GM21737 (cell line): ENCODE data around the gene TRIM24.
"Not testable (repeated sequence)": the region's sequence is repeated elsewhere in the genome, so short reads cannot be mapped to it uniquely, and the experiment has no call there.

Experiments used
- ATAC-seq: cut with Tn5 transposase; IDR thresholded peaks from one replicate; pipeline ENCODE4 v1.9.1; 2021; ENCODE audit warnings: mild to moderate bottlenecking, moderate library complexity; ENCODE audit not compliant: unreplicated experiment

The TRIM24 gene

GRCh38 chr7:138460176-138460648 lies at the start of gene TRIM24:
Gene TRIM24 (plus strand): TSS chr7:138460259. CDS start chr7:138460549, 290 bp downstream.
- ATAC-seq = peak; percentile 74

DNA sequence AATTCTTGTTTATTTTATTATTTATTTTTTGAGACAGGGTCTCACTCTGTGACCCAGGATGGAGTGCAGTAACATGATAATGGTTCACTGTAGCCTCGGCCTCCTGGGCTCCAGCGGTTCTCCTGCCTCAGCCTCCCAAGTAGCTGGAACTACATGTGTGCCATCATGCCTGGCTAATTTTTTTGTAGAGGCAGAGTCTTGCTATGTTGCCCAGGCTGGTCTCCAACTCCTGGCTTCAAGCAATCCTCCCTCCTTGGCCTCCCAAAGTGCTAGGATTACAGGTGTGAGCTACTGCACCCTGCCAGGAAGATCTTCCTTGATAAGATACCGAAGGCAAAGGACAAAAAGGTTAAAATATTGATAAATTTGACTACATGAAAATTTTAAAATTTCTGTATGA lies 48.0 kb upstream of the TRIM24 start:
- ATAC-seq = not testable (repeated sequence)

GRCh38 chr7:138412921-138413320 lies 47.1 kb upstream of the TRIM24 start:
- not testable (repeated sequence) for ATAC-seq

GRCh38 chr7:138417078-138417700 lies 42.9 kb upstream of the TRIM24 start:
- no peak for ATAC-seq

- ATAC-seq = no peak
Observed at GRCh38 chr7:138417764-138418163, 42.3 kb upstream of the TRIM24 start.

DNA sequence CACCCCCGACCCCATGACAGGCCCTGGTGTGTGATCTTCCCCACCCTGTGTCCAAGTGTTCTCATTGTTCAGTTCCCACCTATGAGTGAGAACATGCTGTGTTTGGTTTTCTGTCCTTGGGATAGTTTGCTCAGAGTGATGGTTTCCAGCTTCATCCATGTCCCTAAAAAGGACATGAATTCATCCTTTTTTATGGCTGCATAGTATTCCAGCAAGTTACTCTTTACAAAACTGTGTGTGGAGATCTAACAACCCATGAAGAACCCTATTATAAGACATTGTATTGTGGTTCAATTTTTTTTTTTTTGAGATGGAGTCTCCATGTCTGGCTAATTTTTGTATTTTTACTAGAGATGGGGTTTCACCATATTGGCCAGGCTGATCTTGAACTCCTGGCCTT lies 41.7 kb upstream of the TRIM24 start:
- ATAC-seq = not testable (repeated sequence)

DNA sequence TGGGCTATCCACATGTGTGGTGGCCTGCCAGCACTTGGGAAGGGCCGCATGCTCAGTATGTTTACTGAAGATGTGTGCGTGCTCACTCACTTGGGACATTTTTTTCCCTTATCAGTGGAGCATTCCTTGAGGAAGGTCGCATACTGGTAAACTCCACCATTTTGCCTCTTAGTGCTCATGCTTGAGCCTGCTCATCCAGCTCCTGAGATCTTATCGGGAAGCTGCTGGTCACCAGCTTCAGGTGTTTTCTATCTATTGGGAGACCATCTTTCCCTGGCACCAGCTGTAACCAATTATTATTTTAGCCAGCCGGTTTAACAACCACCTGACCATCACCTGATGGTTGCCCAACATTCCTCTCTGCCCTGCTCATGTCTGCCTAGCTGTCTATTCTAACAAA lies 35.0 kb upstream of the TRIM24 start:
- no peak for ATAC-seq

- no peak for ATAC-seq
Observed at GRCh38 chr7:138429577-138430250, 30.3 kb upstream of the TRIM24 start.

- ATAC-seq = no peak
Observed at GRCh38 chr7:138431517-138431916, 28.5 kb upstream of the TRIM24 start.

DNA sequence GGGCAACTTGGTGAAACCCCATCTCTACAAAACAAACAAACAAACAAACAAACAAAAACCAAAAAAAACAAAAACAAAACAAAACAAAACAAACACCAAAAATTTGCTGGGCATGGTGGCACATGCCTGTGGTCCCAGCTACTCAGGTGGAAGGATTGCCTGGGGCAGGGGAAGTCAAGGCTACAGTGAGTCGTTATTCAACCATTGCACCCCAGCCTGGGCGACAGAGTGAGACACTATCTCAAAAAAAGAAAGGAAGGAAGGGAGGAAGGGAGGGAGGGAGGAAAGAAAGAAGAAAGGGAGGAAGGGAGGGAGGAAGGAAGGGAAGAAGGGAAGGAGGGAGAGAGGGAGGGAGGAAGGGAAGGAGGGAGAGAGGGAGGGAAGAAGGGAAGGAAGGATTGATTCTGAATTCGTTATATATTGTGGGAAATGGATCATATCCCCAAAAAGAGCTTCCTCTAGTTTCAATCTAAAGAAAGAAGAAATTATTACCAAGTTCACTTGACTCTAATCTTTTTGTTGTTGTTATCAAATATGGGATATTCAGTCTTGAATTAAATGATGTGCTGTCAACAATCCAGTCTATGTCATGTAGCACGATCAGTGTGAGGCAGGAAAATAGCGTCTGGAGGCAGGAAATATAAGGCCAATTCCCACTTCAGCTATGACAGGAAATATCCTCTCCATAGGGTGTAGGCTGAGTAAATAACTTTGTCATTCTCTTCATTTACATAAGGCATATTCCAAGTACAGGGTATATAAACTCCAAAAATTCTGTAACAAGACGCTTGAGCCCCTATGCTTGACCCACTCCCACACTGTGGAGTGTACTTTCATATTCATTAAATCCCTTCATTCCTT lies 26.2 kb upstream of the TRIM24 start:
- ATAC-seq = no peak

DNA sequence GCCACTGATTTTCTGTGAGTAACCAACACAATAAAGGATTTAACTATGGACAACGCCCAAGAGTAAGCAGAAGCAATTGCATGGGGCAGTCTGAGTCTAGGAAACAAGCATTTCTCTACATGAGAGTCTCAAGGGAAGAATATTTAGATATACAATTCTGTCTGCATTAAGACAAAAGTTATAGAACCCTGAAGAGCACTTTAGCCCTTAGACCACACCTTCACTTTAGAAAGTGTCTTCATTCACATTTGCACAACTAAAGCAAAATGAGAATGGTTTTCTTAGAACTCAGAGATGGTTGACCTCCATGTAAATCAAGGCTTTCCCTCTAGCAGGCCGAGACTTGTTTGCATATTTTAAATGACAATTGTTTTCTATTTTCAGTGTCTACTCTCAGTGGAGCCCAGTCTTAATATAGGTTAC lies 25.5 kb upstream of the TRIM24 start:
- no peak for ATAC-seq

DNA sequence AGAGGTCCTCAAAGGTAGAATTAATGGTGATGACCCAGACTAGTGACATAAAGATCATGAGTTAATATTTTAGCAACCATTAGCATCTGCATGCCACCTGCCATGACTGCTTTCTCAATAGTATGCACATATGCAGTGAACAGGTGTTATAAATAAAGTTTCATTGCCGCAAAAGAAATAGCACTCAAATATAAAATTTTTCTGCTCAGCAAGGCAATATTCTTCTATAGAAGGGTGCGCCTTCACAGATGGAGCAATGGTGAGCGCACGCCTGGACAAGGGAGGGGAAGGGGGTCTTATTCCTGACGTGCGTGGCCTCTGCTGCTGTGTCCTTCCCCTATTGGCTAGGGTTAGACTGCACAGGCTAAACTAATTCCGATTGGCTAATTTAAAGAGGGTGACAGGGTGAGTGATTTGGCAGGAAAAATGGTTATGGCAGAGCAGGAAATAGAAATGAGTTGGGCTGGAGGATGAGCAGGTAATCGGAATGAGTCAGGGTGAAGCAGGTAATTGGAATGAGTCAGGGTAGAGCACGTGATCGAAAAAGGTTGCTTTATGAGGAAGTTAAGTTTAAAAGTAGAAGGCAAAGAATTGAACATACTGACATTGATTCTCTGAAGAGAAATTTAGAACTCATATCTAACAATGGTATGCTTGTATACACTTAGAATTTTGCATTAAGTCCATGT lies 24.7 kb upstream of the TRIM24 start:
- no peak for ATAC-seq

GRCh38 chr7:138436388-138436787 lies 23.7 kb upstream of the TRIM24 start:
- no peak for ATAC-seq

DNA sequence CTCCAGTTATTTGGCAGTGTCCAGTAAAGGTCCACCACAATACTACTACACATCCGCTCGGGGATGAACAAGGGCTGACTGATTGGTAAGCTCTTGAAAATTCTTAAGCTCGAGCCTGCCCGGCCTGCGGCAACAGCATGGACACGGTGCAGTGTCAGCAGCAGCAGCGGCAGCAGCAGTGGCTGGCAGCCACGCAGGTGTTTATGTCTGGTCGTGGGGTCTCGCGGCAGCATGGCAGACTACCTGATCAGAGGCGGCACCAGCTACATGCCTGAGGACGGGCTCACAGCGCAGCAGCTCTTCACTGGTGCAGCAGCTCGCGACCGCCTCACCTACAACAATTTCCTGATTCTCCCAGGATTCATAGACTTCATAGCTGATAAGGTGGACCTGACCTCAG lies 19.6 kb upstream of the TRIM24 start:
- ATAC-seq = no peak

- ATAC-seq = no peak
Observed at GRCh38 chr7:138442822-138443221, 17.2 kb upstream of the TRIM24 start.

DNA sequence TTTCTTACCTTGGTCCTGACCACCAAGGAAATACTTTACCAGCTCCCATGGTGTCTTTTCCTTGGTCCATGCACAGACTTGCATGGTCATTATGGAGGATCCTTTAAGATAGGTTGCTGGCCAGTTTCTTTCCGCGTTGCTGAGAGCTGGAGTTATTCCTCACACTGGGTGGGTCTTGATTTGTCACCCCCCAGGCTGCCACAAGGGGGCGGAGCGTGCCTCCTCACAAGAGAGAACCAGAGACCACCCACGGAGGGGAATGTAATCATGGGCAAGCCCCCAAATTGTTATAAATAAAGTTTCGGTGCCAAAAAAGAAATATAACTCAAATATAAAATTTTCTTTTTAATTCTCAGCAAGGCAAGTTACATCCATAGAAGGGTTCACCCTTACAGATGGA lies 10.5 kb upstream of the TRIM24 start:
- ATAC-seq = no peak

DNA sequence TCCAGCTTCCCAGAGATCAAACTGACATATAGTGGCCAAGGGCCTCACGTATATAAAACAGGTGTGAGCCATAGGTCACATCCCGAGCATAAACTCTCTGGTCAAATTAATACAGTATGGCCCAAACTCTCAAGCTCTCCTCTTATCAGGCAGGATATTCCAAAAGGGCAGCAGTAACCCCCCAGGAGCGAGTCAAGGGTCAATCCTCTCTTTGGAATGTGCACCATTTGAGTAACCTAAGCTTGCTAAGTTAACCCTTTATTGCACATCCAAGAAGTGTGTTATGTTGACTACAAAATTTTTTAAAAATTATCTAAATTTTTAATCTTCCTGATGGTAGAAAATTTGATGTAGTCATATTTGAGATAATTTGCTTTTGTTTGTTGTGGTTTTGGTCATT lies 4.5 kb upstream of the TRIM24 start:
- no peak for ATAC-seq

DNA sequence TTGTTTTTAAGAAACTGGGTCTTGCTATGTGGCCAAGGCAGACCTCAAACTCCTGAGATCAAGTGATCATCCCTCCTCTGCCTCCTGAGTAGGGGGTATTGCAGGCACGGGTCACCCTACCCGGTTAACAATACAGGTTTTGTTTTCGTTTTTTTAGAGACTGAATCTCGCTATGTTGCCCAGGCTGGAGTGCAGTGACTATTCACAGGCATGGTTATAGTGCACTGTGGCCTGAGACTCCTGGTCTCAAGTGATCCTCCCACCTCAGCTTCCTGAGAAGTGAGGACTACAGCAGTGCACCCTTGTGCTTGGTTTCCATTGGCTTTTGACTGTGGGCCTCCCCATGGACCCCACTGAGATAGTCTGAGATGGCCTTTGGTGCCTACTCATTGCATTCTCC lies 3.8 kb upstream of the TRIM24 start:
- ATAC-seq = no peak

- no peak for ATAC-seq
Observed at GRCh38 chr7:138458576-138459412, 1.3 kb upstream of the TRIM24 start.
